Measurements from ENCODE around the gene TENM3.
A peak's percentile ranks its signal among the peaks of the same experiment; 100 is the strongest.

TENM3 gene

DNA sequence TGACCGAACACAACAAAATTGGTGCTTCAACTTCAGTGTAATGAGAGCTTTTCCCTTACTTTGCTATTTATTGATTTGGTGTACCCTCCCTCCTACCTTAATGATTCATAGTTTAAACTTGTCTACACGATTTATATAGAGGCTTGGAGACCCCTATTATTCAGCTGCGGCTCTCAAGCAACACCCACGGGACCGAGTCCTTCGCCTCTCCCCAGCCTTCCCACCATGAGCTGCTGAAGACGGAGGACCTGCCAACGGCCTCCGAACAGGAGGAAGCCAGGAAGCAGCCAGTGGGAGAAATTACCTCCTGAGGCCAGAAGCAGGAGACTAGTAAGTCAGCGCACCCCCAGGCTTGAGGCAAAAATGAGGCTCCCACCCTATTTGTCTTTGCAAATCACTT is 595.3 kb downstream of the TENM3 start:
- Histone ChIP-seq H2BK15ac (ENCODE audit: low read length) (no peak overlapping the region), H2AK5ac (ENCODE audit: low read depth, low read length) (no peak overlapping the region), H4K8ac (ENCODE audit: low read depth, low read length) (no peak overlapping the region), H3K27me3 (ENCODE audit: control insufficient read depth in 3 of 3, insufficient read depth in 3 of 3, low read depth in 1 of 3, low read length in 3 of 3) (no peaks in the 10 kb centered on the region), H2AFZ (ENCODE audit: low read length) (no peak overlapping the region), H3K23ac (ENCODE audit: low read depth, low read length, poor library complexity) (no peak overlapping the region), H3K9me3 (replicated peaks in 1 of 2; ENCODE audit: control insufficient read depth in 2 of 2, insufficient read depth in 1 of 2, low read depth in 1 of 2, low read length in 2 of 2) (peaks cover 0 to 2% of the 10 kb centered on the region in 2 donors), H2BK120ac (ENCODE audit: low read depth, low read length) (no peak overlapping the region), H3K18ac (ENCODE audit: low read length) (no peak overlapping the region), H3K14ac (ENCODE audit: low read length) (no peak overlapping the region), H3K79me1 (ENCODE audit: low read depth, low read length) (no peaks in the 10 kb centered on the region), H3K27ac (replicated peaks; ENCODE audit: low read length) (no peak overlapping the region), H3K4me1 (ENCODE audit: control insufficient read depth in 2 of 2, insufficient read depth in 1 of 2, low read depth in 1 of 2, low read length in 2 of 2) (peaks cover 0 to 4% of the 10 kb centered on the region in 2 donors), H4K91ac (ENCODE audit: low read depth, low read length, poor library complexity) (no peak overlapping the region), H2BK12ac (ENCODE audit: low read length) (no peak overlapping the region), H2BK5ac (ENCODE audit: low read length) (no peak overlapping the region), H3K4me3 (ENCODE audit: low read length in 2 of 2) (no peak overlapping the region), H3K36me3 (replicated peaks in 1 of 2; ENCODE audit: control insufficient read depth in 2 of 2, insufficient read depth in 2 of 2, low read length in 2 of 2) (no peaks in the 10 kb centered on the region), H3K9ac (ENCODE audit: low read depth, low read length, poor library complexity) (no peak overlapping the region), H3K4ac (ENCODE audit: low read length) (no peak overlapping the region), H3K4me2 (ENCODE audit: insufficient read depth, low read length, poor library complexity, severe bottlenecking) (no peak overlapping the region)
- WGBS, 2 donors (ENCODE audit: extremely low coverage in 2 of 2, insufficient read length in 2 of 2, insufficient replicate concordance in 1 of 2) = no CpG with 5 or more reads among the region's 10 CpGs
- DNase-seq (ENCODE audit: low spot score) = no peak

DNA sequence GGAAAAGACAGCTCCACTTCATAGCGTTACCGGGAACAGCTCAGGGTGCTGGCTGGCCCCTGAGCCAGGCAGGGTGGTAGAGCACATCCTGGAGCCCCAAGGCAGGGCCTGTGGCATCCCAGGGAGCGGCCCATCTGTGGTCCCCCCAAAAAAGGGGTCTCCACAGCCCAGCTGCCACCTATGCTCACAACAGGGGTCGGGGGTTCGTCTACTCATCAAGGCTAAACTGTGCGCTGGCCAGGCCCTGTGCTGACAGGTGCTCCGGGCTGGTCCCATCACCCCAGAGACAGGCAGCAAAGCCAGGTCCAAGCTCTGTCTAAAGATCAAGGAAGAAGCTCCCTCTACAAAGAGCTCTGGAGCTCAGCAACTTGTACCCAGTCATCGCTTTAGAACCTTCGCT is 596.1 kb downstream of the TENM3 start:
- peak overlapping the region; percentile 57 for H3K14ac ChIP-seq (ENCODE audit: low read length)
- peaks cover 0 to 2% of the 10 kb centered on the region in 2 donors for H3K9me3 ChIP-seq (replicated peaks in 1 of 2; ENCODE audit: control insufficient read depth in 2 of 2, insufficient read depth in 1 of 2, low read depth in 1 of 2, low read length in 2 of 2)
- H3K27me3 ChIP-seq (ENCODE audit: control insufficient read depth in 3 of 3, insufficient read depth in 3 of 3, low read depth in 1 of 3, low read length in 3 of 3) = no peaks in the 10 kb centered on the region
- no peak for DNase-seq (ENCODE audit: low spot score)
- H3K27ac ChIP-seq (replicated peaks; ENCODE audit: low read length) = no peak overlapping the region
- peak overlapping the region; percentile 67 for H3K23ac ChIP-seq (ENCODE audit: low read depth, low read length, poor library complexity)
- no peak overlapping the region for H3K4ac ChIP-seq (ENCODE audit: low read length)
- H3K18ac ChIP-seq (ENCODE audit: low read length) = no peak overlapping the region
- H3K36me3 ChIP-seq (replicated peaks in 1 of 2; ENCODE audit: control insufficient read depth in 2 of 2, insufficient read depth in 2 of 2, low read length in 2 of 2) = no peaks in the 10 kb centered on the region
- no peak overlapping the region for H2BK12ac ChIP-seq (ENCODE audit: low read length)
- H4K91ac ChIP-seq (ENCODE audit: low read depth, low read length, poor library complexity) = no peak overlapping the region
- no peak overlapping the region for H2BK120ac ChIP-seq (ENCODE audit: low read depth, low read length)
- no peak overlapping the region for H4K8ac ChIP-seq (ENCODE audit: low read depth, low read length)
- no CpG with 5 or more reads among the region's 9 CpGs for WGBS, 2 donors (ENCODE audit: extremely low coverage in 2 of 2, insufficient read length in 2 of 2, insufficient replicate concordance in 1 of 2)
- no peak overlapping the region for H3K4me3 ChIP-seq (ENCODE audit: low read length in 2 of 2)
- no peak overlapping the region for H2BK15ac ChIP-seq (ENCODE audit: low read length)
- no peak overlapping the region for H3K9ac ChIP-seq (ENCODE audit: low read depth, low read length, poor library complexity)
- H2BK5ac ChIP-seq (ENCODE audit: low read length) = no peak overlapping the region
- no peaks in the 10 kb centered on the region for H3K79me1 ChIP-seq (ENCODE audit: low read depth, low read length)
- no peak overlapping the region for H3K4me2 ChIP-seq (ENCODE audit: insufficient read depth, low read length, poor library complexity, severe bottlenecking)
- H2AK5ac ChIP-seq (ENCODE audit: low read depth, low read length) = peak overlapping the region; percentile 50
- H2AFZ ChIP-seq (ENCODE audit: low read length) = no peak overlapping the region
- peaks cover 4 to 5% of the 10 kb centered on the region in 2 donors for H3K4me1 ChIP-seq (ENCODE audit: control insufficient read depth in 2 of 2, insufficient read depth in 1 of 2, low read depth in 1 of 2, low read length in 2 of 2)

- Histone ChIP-seq H3K4me2 (ENCODE audit: insufficient read depth, low read length, poor library complexity, severe bottlenecking) (no peak overlapping the region), H3K36me3 (replicated peaks in 1 of 2; ENCODE audit: control insufficient read depth in 2 of 2, insufficient read depth in 2 of 2, low read length in 2 of 2) (no peaks in the 10 kb centered on the region), H3K4ac (ENCODE audit: low read length) (no peak overlapping the region), H2BK12ac (ENCODE audit: low read length) (no peak overlapping the region), H2BK120ac (ENCODE audit: low read depth, low read length) (no peak overlapping the region), H3K18ac (ENCODE audit: low read length) (no peak overlapping the region), H2BK5ac (ENCODE audit: low read length) (no peak overlapping the region), H3K4me3 (ENCODE audit: low read length in 2 of 2) (no peak overlapping the region), H3K27ac (replicated peaks; ENCODE audit: low read length) (no peak overlapping the region), H3K23ac (ENCODE audit: low read depth, low read length, poor library complexity) (no peak overlapping the region), H3K27me3 (ENCODE audit: control insufficient read depth in 3 of 3, insufficient read depth in 3 of 3, low read depth in 1 of 3, low read length in 3 of 3) (no peaks in the 10 kb centered on the region), H2AFZ (ENCODE audit: low read length) (no peak overlapping the region), H2AK5ac (ENCODE audit: low read depth, low read length) (no peak overlapping the region), H4K91ac (ENCODE audit: low read depth, low read length, poor library complexity) (no peak overlapping the region), H2BK15ac (ENCODE audit: low read length) (no peak overlapping the region), H3K79me1 (ENCODE audit: low read depth, low read length) (no peaks in the 10 kb centered on the region), H3K9ac (ENCODE audit: low read depth, low read length, poor library complexity) (no peak overlapping the region), H3K14ac (ENCODE audit: low read length) (no peak overlapping the region), H3K4me1 (ENCODE audit: control insufficient read depth in 2 of 2, insufficient read depth in 1 of 2, low read depth in 1 of 2, low read length in 2 of 2) (peaks cover 4 to 6% of the 10 kb centered on the region in 2 donors), H3K9me3 (replicated peaks in 1 of 2; ENCODE audit: control insufficient read depth in 2 of 2, insufficient read depth in 1 of 2, low read depth in 1 of 2, low read length in 2 of 2) (peaks cover 0 to 2% of the 10 kb centered on the region in 2 donors), H4K8ac (ENCODE audit: low read depth, low read length) (no peak overlapping the region)
- DNase-seq (ENCODE audit: low spot score) = no peak
- WGBS, 2 donors (ENCODE audit: extremely low coverage in 2 of 2, insufficient read length in 2 of 2, insufficient replicate concordance in 1 of 2) = no CpG with 5 or more reads among the region's 10 CpGs
These were observed 596.9 kb downstream of the TENM3 start for GRCh38 chr4:182840108-182840507.

DNA sequence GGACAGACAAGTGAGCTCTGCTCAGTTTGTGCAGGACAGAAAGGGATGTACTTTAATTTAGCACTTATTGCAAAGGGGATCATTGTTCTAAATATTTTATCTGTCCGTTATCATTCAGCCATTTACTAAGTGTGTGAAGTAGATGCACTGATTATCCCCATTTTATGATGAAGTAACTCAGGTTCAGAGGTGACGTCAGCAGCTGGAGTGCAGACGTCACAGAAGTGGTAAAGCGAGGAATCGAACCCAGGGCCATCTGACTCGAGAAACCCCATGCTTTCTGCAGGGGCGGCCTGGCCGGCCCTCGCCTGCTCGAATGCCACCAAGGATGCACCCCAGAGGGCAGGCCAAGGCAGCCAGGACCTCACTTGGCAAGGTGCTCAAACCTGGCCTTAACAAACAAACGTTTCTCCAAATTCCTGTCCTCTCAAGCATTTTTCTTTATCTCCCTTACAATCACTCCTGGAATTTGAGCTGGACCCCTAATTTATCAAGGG is 599.0 kb downstream of the TENM3 start:
- no peaks in the 10 kb centered on the region for H3K36me3 ChIP-seq (replicated peaks in 1 of 2; ENCODE audit: control insufficient read depth in 2 of 2, insufficient read depth in 2 of 2, low read length in 2 of 2)

More for the DNA sequence above, 599.0 kb downstream of the TENM3 start:
- no peak overlapping the region for H2BK15ac ChIP-seq (ENCODE audit: low read length)
- no peak overlapping the region for H3K4me2 ChIP-seq (ENCODE audit: insufficient read depth, low read length, poor library complexity, severe bottlenecking)
- H4K91ac ChIP-seq (ENCODE audit: low read depth, low read length, poor library complexity) = no peak overlapping the region
- H2BK12ac ChIP-seq (ENCODE audit: low read length) = no peak overlapping the region
- DNase-seq (ENCODE audit: low spot score) = no peak
- no peak overlapping the region for H2BK120ac ChIP-seq (ENCODE audit: low read depth, low read length)
- WGBS, 2 donors (ENCODE audit: extremely low coverage in 2 of 2, insufficient read length in 2 of 2, insufficient replicate concordance in 1 of 2) = no CpG with 5 or more reads among the region's 11 CpGs
- H3K27ac ChIP-seq (replicated peaks; ENCODE audit: low read length) = no peak overlapping the region
- no peak overlapping the region for H3K23ac ChIP-seq (ENCODE audit: low read depth, low read length, poor library complexity)
- H3K4me3 ChIP-seq (ENCODE audit: low read length in 2 of 2) = no peak overlapping the region
- peaks cover 0 to 2% of the 10 kb centered on the region in 2 donors for H3K9me3 ChIP-seq (replicated peaks in 1 of 2; ENCODE audit: control insufficient read depth in 2 of 2, insufficient read depth in 1 of 2, low read depth in 1 of 2, low read length in 2 of 2)
- H3K9ac ChIP-seq (ENCODE audit: low read depth, low read length, poor library complexity) = no peak overlapping the region
- H3K27me3 ChIP-seq (ENCODE audit: control insufficient read depth in 3 of 3, insufficient read depth in 3 of 3, low read depth in 1 of 3, low read length in 3 of 3) = no peaks in the 10 kb centered on the region
- H3K4me1 ChIP-seq (ENCODE audit: control insufficient read depth in 2 of 2, insufficient read depth in 1 of 2, low read depth in 1 of 2, low read length in 2 of 2) = peaks cover 4 to 6% of the 10 kb centered on the region in 2 donors
- H2BK5ac ChIP-seq (ENCODE audit: low read length) = no peak overlapping the region
- H4K8ac ChIP-seq (ENCODE audit: low read depth, low read length) = no peak overlapping the region
- no peaks in the 10 kb centered on the region for H3K79me1 ChIP-seq (ENCODE audit: low read depth, low read length)
- no peak overlapping the region for H2AFZ ChIP-seq (ENCODE audit: low read length)
- no peak overlapping the region for H3K4ac ChIP-seq (ENCODE audit: low read length)
- no peak overlapping the region for H3K18ac ChIP-seq (ENCODE audit: low read length)
- H2AK5ac ChIP-seq (ENCODE audit: low read depth, low read length) = no peak overlapping the region
- H3K14ac ChIP-seq (ENCODE audit: low read length) = no peak overlapping the region

Measured in neuronal stem cell (in vitro differentiated cells).